Measurements from ENCODE around the gene UTS2.

The UTS2 gene, protein sequence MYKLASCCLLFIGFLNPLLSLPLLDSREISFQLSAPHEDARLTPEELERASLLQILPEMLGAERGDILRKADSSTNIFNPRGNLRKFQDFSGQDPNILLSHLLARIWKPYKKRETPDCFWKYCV

DNA sequence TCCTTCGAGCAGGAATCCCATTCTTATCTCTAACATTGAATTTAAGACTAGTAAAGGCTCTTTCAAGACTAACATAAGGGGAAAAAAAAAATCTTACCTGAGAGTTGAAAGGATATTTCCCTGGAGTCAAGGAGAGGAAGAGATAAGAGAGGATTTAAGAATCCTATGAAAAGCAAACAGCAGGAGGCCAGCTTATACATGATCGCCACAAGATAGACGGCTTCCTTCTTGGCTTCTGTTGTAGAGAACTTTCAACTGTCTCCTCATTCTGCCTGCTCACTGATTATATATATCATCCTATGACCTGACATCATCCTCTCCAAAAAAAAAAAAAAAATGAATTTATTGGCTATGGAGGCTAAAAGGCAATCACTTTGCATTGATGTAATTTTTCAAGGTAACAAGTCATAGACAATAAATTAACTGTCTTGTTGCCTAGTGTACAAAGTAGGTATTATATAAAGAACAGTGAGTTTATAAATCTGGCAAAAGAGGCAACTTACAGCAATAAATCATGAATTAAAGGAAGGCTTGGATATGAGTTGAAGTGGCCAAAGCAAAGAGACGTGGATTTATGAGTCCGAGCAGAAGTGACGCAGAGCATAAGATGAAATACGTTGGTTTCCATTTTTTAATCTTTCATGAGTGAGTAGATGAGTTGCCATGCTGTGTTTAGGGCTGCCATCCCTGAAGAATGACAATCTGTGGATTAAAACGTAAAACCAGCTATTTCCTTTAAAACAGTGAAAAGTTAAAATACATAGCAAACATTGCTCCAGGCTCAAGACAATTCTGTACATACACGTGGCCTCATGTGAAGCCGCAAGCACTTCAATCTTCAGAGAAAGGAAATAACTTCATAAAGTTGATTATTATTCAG lies at the start of gene UTS2:
Gene UTS2, minus strand, starts transcription at position 262 of the 880 bp plus-strand sequence. Its CDS starts 62 bp downstream, at position 200.
- no peak for DNase-seq
- intact Hi-C loops (cut with DNase I), result no loop called here

DNA sequence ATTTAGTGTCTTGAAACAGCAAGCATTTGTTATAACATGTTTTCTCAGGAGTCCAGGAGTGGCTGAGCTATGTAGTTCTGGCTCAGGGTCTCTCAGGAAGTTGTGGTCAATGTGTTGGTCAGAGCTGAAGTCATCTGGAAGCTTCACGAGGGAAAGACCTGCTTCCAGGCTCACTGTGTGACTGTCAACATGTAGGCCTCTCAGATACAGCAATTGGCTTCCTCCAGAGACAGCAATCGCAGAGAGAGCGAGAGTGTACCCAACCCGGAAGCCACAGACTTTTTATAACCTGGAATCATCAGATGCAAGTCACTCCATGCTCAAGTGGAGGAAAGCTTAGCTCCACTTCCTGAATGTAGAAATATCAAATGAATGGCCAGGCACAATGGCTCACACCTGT lies 46.9 kb upstream of the UTS2 start:
- intact Hi-C loops (cut with DNase I), result loop anchor here (10.0 kb wide), 1 partner anchor 115 kb away; the partner anchor contains the start of gene PER3
- DNase-seq, result no peak

DNA sequence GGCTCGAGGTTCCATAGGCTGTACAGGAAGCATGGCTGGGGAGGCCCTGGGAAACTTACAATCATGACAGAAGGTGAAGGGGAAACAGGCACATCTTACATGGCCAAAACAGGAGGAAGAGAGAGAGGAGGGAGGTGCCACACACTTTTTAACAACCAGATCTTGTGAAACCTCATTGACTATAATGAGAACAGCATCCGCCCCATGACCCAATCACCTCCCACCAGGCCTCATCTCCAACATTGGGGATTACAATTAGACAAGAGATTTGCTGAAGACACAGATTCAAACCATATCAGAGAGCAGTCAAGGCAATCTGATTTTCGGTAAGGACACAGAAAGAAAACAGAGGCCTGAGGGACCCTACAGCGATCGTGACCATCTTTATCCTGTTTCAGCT lies 46.1 kb upstream of the UTS2 start:
- intact Hi-C loops (cut with DNase I), result no loop called here
- DNase-seq, result no peak

DNA sequence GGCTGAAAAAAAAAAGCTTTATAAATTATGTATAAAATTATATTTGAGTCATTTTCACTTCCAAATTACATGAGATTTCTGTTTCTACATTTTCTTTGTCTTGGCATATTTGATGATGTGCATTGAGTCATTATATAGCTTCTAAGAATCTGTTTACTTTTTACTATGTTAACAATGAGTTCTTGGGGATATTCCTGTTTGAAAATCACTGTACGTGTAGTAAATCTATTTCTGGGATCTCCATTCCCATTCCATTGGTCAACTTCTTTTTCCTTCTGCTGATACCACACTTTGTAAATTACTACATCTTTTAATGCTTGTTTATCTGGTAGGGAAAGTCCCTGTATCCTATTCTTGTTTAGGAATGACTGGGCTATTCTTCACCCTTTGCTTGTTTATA lies 44.1 kb upstream of the UTS2 start:
- intact Hi-C loops (cut with DNase I), result no loop called here
- no peak for DNase-seq

DNA sequence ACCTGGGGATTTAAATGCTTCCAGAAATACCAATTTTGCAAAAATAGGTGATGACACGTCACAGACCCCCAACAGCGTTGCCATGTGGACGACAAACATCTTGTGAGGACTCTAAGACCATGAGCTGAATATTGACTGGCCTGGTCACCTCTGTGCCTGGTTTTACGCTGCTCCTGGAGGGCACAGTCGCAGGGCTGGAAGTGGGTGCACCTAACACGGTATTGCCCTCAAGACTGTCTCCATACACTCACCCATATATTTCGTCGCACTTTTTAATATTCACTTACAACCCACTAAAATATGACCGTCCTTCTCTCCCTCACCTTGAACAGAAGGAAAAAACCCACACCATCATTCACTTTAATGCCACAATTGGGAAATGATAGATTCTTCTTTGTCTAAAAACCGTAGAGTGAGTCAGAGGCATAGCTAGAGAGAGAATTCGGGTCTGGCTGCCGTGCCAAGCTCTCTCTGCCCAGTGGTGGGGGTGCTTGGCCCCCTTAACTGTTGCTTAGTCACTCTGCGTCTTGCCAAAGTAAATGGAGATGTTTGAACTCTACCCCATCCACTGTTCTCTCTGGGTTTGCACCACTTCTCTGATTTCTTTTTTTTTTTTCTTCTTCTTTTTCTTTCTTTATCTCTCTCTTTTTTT lies 40.8 kb upstream of the UTS2 start:
- peak in 1 of 10 donors; percentile 22 for DNase-seq
- intact Hi-C loops (cut with DNase I), result no loop called here

DNA sequence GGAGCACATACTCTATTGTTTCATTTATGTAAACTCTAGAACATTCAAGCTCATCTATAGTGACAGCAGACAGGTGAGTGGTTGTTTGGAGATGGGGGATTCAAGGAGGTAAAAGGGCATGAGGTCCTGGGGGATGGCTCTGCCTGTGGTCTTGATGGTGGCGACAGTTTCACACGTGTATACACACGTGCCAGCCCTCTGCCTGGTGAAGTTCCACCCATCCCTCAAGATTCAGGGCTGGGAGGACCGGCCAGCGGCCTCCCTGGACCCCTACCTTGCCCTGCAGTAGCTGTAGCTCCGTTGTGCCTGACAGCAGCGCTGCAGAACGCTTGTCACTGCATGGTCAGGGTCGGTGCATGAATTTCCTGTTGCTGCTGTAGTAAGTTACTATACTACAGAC lies 38.9 kb upstream of the UTS2 start:
- DNase-seq, result no peak
- intact Hi-C loops (cut with DNase I), result no loop called here

DNA sequence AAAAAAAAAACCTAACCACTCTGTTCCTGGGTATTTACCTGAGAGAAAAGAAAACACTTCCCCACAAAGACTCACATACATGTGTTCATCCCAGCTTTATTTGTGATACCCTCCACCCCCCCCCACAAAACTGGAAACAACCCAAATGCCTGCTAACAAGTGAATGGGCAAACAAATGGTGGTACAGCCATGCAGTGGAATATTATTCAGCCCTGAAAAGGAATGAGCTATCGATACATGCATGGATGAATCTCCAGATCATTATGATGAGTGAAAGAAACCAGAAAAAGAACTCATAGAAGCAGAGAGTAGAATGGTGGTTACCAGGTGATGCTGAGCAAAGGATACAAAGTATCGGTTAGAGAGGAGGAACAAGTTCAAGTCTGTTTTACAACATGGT lies 38.0 kb upstream of the UTS2 start:
- DNase-seq, result no peak
- intact Hi-C loops (cut with DNase I), result no loop called here

DNA sequence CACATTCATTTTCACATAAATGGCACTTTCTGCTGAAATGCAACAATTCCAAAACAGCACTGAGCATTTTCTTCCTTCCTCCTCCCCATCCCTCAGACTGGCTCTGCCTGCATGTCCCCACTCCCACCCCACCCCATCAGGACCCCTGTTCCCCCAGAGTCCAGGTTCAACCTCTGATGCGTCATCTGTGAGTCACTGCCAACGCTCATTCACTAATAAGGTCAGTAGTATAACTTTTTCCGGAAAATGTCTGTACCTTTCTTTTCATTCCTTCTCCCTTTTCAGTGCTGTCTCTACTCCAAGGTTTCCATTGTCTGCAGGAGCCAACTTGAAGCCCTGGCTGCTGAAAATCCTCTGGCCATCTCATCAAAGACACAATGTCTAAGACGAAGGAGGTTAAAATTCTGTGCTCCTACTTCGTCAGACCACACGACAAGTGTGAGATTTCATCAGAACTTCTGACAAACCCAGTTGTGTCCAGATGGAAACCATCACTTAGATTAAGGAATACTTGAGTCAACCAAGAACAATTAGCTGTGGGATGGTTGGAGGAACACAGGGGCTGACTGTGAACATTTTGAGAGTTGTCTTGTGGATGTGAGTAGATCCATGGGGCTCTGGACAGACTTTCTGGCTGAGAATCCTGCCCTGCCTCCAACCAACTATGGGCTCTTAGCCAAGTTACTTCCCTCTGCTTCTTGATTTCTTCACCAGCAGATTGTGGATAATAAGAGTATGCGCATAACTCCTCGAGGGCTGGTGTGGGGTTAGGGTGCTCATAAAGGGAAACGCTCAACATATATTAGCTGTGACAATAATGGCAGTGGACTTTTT lies 35.6 kb upstream of the UTS2 start:
- no peak for DNase-seq
- intact Hi-C loops (cut with DNase I), result no loop called here

DNA sequence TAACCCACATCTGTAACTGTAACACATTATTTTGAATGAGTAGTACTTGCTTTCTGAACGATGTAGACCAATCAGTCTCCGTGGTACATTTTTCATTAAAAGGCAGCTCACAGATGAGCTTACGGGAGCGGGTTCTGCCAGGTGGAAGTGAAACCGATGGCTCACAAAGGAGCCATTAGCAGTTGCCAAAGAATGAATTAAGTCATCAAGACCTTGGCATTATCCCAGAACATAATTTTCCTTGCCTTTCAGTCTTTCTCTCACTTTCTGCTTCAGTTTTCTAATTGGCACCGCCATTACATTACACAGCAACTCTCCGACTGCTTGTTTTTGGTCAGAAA lies 33.5 kb upstream of the UTS2 start:
- DNase-seq, result no peak
- intact Hi-C loops (cut with DNase I), result no loop called here

DNA sequence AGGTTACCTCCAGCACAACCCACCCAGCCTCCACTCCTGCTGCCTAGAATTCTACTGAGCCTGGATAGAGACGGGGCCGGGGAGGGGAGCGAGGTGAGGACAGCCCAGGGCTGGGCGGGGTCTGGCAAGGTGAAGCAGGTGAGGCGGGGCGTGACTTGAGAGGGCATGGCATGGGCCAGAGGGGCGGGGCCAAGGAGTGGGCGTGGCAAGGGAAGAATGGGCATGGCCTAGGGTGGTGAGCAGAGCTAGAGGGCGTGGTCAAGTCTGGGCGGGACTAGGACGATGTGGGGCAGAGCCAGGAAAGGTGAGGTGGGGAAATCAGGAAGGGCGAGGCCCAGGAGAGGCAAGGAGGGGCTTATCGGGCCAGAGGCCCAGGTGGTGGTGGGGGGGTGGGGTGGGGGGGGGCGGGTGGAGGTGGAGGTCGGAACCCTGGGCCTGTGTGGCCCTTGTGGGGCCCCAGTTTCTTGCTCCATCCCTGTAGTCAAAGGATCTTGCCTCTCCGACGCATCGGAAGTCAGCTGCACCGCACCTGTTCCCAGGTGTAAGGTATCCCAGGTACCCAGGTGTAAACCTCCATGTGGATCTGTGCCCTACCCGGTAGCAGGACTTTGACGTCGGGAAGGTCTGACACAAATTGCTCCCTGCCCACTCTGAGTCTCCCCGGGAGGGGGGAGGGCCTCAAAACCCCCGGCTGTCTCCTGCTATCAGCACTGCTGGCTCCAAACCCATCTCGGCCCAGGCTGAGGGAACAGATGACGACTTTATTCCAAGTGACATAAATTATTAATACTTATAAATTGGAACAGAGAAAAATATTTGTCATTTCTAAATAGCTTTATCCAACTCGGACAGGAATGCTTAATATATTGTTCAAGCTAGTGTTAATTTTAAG lies 32.9 kb upstream of the UTS2 start:
- DNase-seq, result no peak
- intact Hi-C loops (cut with DNase I), result no loop called here

DNA sequence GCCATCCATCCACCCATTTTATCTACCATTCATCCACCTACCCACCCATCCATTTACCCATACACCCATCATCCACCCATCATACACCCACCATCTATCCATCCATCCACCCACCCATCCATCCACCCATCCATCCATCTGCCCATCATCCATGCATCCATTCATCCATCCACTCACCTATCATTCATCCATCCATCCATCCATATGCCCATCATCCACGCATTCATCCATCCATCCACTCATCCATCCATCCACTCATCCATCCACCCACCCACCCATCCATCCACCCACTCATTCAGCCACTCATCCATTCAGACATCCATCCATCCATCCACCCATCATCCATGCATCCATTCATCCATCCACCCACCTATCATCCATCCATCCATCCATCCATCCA lies 31.9 kb upstream of the UTS2 start:
- intact Hi-C loops (cut with DNase I), result no loop called here
- DNase-seq, result no peak

DNA sequence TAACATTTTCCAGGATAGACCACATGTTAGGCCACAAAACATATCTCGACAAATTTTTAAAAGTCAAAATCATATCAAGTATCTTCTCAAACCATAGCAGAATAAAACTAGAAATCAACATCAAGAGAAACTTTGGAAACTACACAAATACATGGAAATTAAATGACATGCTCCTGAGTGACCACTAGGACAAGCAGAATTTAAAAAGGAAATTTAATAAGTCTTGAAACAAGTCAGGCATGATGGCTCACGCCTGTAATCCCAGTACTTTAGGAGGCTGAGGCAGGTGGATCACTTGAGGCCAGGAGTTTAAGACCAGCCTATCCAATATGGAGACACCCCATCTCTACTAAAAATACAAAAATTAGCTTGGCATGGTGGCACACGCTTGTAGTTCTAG lies 26.4 kb upstream of the UTS2 start:
- intact Hi-C loops (cut with DNase I), result no loop called here
- no peak for DNase-seq

DNA sequence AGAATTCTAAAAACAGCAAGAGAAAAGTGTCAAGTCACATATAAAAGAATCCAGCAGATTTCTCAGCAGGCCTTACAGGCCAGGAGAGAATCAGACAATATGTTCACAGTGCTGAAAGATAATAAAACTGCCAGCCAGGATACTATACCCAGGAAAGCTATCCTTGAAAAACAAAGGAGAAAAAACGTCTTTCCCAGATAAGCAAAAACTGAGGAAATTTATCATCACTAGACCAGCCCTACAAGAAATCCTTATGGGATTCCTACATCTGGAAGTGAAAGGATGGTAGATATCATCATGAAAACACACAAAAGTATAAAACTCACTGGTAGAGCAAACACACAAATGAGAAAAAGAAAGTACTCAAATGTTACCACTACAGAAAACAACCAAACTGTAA lies 25.2 kb upstream of the UTS2 start:
- no peak for DNase-seq
- intact Hi-C loops (cut with DNase I), result no loop called here

DNA sequence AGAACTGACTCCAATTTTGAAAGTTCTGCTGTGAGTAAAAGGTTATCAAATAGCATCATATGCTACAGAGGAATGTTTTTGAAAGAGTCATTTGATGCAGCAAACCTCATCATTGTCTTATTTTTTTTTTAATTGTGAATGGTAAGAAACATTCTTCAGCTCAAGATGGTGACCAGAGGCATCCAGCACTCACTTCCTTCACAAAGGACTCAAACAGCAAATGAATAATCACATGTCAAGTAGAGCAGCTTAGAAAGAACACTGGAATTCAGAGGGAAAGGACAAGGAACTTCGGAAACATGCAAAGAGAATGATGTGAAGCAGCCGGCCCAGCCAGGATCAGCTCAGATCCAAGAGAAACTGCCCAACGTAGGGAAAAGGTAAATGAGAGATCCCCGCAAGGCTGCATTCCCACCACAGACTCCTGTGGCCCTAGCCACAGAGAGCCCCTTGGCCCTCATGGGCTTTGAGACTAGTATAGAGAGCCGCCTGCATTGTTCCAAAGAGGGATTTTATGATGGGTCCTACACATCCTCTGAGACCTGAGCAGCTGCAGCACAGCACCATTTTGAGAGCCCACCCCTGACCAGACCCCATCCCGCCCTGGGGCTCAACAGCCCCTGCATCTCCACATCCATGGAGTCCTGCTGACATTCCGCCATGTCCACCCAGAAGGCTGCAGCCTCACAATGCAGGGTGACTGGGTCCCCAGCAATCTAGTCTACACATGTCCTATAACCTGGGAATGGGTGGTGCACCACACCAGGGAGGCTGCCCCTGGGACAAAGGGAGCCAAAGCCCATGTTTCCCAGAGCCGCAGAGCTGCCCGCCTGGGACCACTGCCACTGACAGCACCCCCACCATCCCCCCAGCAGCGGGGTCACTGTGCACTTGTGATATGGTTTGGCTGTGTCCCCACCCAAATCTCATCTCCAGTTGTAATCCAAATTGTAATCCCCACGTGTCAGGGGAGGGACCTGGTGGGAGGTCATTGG lies 21.2 kb upstream of the UTS2 start:
- intact Hi-C loops (cut with DNase I), result no loop called here
- DNase-seq, result no peak

DNA sequence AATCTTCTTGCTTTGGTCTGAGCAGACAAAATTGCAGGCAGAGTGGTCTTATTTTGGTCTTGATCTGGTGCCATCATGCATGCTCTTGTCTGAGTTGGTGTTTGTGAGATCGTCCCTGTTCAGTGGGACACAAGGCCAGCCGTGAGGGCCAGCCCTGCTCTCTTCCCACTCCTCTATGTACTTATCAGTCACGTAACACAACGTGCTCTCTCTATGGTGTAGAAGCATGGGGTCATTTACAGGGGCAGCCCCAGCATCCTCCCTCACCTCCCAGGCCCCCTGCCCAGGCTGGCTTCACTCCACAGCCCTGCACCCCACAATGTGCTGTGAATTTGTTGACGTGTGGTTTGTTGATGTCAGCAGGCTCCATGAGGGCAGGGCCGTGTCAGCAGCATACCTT lies 18.3 kb upstream of the UTS2 start:
- intact Hi-C loops (cut with DNase I), result no loop called here
- DNase-seq, result no peak

DNA sequence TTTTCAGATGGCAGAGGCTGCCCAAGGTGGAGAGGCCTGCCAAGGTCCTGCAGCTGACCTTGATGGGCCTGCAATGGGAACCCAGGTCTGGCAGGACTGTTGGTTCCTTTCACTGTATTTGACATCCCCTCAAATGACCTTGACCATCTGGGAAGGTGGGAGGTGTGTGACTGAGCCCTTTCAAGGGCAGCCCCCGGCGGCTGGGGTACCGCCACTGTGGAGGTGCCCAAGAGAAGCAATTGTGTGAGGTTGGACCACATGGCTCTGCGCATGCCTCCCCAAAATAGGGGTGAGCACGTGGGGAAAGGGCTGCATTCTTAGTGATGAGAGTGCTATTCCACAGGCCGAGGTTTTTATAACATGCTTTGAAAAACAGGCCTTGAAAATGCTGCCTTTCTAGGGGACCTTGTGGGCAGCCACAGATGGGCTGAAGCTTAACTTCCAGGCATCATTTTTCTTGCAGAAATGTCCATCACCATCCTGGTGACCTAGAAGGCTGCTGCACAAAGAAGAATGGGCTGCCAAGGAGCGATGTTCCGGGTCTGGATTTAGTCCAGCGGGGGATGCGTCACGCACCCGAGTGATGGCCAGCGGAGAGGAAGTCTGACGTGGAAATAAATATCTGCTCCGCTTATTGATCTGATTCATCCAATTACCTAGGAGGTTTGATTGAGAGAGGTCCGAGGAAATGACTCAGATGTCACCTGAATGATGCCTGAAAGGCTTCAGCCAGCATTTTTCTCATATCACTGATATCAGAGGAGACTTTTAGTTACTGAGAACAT lies 16.5 kb upstream of the UTS2 start:
- DNase-seq, result peak in 1 of 10 donors; percentile 31

DNA sequence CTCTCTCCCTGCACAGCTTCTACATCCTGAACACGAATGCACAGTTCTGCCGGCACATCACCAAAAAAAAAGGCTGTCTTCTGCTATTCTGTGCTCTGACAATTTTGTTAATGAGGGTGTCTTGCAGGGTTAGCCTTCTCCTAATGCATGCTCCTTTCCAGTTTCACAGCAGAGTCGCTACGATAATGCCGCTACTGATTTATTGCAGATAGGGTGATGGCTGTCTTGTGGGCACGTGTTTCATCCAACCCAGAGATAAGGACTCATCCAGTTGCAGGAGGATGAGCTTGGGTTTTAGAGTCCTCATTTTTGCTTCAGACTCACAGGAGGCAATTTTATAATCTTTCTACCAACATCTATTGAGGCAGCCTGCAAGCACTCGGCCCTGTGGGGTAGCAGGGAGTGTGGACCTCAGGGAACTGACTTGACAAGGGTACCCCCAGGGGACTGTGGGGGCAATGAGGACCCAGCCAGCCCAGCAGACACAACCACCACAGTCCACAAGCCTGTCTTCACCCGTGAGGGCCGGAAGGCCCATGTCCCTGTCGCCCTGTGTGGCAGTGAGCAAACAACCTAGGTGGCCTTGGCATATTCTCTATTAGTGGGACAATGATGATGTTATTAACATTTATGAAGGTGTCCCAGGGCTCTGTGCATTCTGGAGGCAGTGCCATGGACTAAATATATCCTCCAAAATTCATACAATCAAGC lies 15.4 kb upstream of the UTS2 start:
- peak in 1 of 10 donors; percentile 42 for DNase-seq
- intact Hi-C loops (cut with DNase I), result no loop called here

More for the DNA sequence above, 16.5 kb upstream of the UTS2 start:
- intact Hi-C loops (cut with DNase I), result no loop called here
